ENCODE measurements around the gene LEPR.
"Not testable (repeated sequence)": the region's sequence is repeated elsewhere in the genome, so short reads cannot be mapped to it uniquely, and the experiment has no call there.

LEPR gene, protein sequence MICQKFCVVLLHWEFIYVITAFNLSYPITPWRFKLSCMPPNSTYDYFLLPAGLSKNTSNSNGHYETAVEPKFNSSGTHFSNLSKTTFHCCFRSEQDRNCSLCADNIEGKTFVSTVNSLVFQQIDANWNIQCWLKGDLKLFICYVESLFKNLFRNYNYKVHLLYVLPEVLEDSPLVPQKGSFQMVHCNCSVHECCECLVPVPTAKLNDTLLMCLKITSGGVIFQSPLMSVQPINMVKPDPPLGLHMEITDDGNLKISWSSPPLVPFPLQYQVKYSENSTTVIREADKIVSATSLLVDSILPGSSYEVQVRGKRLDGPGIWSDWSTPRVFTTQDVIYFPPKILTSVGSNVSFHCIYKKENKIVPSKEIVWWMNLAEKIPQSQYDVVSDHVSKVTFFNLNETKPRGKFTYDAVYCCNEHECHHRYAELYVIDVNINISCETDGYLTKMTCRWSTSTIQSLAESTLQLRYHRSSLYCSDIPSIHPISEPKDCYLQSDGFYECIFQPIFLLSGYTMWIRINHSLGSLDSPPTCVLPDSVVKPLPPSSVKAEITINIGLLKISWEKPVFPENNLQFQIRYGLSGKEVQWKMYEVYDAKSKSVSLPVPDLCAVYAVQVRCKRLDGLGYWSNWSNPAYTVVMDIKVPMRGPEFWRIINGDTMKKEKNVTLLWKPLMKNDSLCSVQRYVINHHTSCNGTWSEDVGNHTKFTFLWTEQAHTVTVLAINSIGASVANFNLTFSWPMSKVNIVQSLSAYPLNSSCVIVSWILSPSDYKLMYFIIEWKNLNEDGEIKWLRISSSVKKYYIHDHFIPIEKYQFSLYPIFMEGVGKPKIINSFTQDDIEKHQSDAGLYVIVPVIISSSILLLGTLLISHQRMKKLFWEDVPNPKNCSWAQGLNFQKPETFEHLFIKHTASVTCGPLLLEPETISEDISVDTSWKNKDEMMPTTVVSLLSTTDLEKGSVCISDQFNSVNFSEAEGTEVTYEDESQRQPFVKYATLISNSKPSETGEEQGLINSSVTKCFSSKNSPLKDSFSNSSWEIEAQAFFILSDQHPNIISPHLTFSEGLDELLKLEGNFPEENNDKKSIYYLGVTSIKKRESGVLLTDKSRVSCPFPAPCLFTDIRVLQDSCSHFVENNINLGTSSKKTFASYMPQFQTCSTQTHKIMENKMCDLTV

GRCh38 chr1:65420590-65421350, at the start of gene LEPR, which contains the start of gene LEPROT:
Gene LEPR (plus strand): TSS chr1:65420668. CDS start chr1:65565566, 144,898 bp downstream.
Gene LEPROT (plus strand): TSS chr1:65420668. CDS start chr1:65420725, 57 bp downstream.
- DNase-seq = no peak

GRCh38 chr1:65371544-65371943, 48.9 kb upstream of the LEPR start:
- DNase-seq = no peak

- no peak for DNase-seq
Observed at GRCh38 chr1:65372557-65372956, 47.9 kb upstream of the LEPR start.

DNA sequence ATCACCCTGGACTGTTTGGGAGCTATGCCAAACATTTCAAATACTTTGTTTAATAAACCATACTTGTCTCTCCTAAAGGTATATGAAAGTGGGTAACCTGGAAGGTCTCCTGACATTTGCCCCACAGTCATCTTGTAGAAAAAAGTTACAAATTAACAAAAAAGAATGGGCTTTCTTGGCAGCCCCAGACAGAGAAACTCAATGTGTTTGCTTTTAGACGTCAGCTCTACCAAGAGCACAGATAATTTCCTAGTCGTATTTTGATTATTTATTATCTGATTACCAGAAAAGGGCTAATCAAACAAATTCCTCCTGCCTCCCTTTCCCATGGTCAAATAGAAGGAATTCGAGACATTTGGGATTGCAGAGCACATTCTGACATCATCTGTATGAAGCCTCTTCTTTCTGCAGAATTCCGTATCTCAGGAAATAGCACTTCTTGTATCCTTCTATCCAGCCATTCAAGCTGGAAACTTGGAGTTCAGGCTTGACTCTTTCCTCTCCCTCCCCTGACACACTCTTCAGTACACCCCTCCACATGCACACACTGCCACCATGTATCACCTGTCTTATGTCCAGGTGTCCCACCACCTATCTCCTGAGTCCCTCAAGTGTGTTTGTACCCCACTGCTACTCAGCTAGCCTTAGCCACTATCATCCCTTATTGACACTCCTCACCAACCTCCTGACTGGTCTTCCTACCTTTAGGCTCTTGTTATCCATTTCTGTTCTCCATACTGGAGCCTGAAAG, 42.8 kb upstream of the LEPR start:
- no peak for DNase-seq

DNA sequence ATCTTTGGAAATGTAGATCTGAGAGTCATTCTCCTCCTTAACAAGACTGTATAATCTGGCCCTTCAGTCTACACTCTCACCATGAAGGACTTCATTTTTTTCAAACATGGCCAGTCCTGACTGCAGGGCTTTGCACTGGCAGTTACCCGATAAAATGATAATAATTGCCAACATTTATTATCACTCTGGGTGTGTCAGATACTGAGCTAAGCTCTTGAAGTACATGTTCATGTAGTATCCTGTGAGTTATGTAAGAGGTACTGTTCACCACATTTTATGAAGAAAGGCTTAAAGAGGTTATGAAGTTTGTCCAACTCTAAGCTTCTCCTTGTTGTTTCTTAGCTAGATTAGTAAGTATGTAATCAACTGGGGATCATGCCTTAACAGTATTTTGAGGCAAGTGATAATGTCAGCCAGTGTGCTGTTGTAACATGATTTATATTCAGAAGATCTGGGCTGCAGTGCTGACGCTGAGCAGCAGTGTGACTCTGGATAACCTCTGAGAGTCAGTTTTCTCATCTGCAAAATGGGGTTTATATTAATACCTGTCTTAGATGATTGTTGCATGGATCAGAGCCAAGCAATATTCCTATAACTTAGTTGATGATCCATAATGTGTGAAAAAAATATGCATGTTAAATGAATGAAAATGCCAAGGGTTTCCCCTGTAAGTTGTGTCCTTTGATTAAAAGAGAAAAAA, 42.1 kb upstream of the LEPR start:
- no peak for DNase-seq

DNA sequence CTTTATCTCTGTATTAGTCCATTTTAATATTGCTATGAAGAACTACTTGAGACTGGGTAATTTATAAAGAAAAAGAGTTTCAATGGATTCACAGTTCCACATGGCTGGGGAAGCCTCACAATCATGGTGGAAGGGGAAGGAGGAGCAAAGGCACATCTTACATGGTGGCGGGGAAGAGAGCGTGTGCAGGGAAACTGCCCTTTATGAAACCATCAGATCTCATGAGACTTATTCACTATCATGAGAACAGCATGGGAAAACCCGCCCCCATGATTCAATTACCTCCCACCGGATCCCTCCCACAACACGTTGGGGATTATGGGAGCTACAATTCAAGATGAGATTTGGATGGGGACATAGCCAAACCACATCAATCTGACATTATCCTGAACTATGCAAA, 36.0 kb upstream of the LEPR start:
- DNase-seq = not testable (repeated sequence)

GRCh38 chr1:65386439-65386838, 34.0 kb upstream of the LEPR start:
- DNase-seq = no peak

DNA sequence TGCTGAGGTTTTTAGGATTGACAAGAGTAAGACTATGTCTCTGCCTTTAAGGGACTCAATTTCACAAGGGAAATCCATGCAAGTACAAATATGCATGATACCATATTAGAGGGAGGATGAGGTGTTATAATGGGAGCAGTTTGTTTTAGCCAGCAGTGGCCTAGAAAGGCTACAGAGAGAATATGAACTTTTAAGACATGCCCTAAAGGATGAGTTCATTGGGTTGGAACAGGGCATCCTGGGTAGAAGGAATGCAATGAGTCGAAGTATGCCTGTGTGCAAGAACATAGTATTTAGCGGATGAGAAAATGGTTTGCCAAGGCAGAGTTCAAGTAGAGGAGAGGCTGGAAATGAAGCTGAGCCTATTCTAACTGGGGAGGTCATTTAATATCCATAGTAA, 32.6 kb upstream of the LEPR start:
- no peak for DNase-seq

DNA sequence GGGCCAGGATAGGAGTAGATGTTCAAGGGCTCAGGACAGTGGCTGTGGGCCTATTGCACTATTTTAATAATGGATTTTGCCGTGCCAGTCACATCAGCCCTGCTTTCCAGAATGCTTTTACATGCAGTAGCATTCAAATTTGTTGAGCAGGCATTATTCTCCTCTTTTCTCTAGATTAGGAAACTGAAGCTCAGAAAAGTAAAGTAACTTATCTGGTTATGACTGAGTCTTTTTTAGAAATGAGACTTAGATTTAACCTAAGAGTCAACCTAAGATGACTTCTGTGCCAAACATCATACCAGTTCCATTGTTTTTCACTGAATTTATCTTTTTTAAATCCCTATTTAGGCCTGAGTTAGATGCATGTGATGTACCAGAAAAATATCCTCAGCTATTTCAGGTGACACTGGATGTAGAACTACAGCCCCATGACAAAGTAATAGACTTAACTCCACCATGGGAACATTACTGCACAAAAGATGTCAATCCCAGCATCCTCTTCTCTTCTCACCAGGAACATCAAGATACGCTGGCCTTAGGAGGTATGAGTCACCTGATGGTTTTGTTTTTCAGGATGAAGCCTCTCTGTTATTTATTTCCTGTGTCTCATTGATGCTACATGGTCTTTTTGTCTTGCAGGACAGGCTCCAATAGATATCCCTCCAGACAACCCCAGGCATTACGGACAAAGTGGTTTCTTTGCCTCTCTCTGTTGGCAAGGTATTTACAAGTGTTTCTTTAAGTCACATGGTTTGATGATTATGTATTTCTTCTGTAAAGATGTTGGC, 31.4 kb upstream of the LEPR start:
- DNase-seq = no peak

GRCh38 chr1:65392497-65392896, 28.0 kb upstream of the LEPR start:
- no peak for DNase-seq

GRCh38 chr1:65393347-65393746, 27.1 kb upstream of the LEPR start:
- DNase-seq = no peak

GRCh38 chr1:65393928-65394327, 26.5 kb upstream of the LEPR start:
- no peak for DNase-seq

DNA sequence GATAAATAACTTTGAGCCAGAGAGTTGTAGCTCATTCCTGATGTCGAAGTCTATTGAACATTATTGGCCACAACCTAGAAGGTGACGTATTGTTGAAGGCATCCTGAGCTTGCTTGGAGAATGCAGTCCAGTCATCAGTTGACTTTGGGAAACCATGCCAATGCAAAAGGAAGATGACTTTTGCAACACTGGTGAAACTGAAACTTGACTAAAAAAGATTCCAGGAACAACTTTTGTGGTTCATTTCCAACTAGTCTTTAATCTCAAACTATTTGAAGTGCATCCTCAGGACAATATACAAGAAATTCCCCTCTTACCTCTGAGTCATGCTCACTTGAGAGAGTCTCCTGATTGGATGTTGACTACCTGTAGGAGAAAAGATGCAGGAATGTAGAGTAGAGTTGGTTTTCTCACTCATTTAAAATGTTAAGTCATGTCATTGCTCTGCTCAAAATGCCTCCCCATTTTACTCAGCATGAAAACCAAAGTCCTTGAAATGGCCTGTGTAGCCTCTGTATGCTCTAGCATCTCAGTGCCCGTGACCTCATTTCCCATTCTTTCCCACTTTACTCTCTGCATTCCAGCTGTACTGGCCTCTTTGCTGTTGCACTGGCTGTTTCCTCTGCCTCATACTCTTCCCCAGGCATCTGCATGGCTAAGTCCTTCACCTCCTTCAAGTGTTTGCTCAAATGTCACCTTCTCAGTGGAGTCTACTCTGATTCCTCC, 24.4 kb upstream of the LEPR start:
- DNase-seq = no peak

DNA sequence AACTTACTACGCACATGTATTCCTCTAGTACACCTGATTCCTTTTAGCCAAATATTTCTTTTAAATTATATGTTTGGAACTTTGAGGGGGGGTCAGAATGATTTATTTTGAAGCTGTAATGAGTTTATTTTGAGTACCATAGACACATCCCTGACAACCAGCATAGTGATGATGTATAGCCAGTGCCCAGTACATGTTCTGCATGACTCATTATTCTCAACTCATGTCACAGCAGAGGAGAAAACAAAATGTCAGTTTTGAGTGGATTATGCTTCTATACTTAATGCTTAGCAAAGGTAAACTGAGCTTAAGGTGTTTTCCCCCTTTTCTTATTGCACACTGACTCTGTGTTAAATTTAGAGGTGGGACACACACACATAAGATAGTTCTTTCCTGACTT, 22.4 kb upstream of the LEPR start:
- no peak for DNase-seq

GRCh38 chr1:65399003-65399402, 21.5 kb upstream of the LEPR start:
- no peak for DNase-seq

GRCh38 chr1:65401612-65402011, 18.9 kb upstream of the LEPR start:
- no peak for DNase-seq

GRCh38 chr1:65404941-65405340, 15.5 kb upstream of the LEPR start:
- DNase-seq = no peak

- DNase-seq = no peak
Observed at GRCh38 chr1:65407877-65408276, 12.6 kb upstream of the LEPR start.

GRCh38 chr1:65409314-65409713, 11.2 kb upstream of the LEPR start:
- no peak for DNase-seq

All from left hindlimb (tissue), 1 donor.